ENCODE measurements around the gene MACIR. TPM values are rescaled to one million over a fixed set of nuclear protein-coding genes. Genes with fewer than 3 reads are reported as not detected.

Gene MACIR
- total RNA-seq, 3 donors from 2014 or later, result 30.3 to 72.5 (median 67.9) TPM

DNA sequence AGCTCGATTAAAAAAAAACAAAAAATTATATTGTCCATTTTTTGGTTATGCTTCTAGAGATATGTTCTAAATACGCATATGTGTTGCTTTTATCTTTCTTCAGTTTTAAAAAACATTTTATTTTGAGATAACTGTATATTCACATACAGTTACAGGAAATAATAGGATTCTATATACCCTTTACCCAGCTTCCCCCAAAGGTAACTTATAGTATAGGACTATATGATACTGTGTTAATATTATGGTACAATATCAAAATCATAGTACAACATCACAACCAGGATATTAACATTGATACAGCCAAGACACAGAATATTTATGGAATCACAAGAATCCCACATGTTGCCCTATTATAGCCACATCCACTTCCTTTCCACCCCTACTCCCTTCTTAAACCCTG is 9.5 kb upstream of the MACIR start:
- TF ChIP-seq CTCF (IDR thresholded peaks at IDR 0.05), result no peak
- ATAC-seq, result no peak
- Histone ChIP-seq H3K4me1 (ENCODE audit: low read depth) (no peaks in the 10 kb centered on the region), H3K36me3 (ENCODE audit: low read depth) (no peaks in the 10 kb centered on the region), H3K4me3 (no peak overlapping the region), H3K9me3 (no peaks in the 10 kb centered on the region)
- intact Hi-C loops (cut with DNase I, micrococcal nuclease), result no loop called here
- no peak for DNase-seq

DNA sequence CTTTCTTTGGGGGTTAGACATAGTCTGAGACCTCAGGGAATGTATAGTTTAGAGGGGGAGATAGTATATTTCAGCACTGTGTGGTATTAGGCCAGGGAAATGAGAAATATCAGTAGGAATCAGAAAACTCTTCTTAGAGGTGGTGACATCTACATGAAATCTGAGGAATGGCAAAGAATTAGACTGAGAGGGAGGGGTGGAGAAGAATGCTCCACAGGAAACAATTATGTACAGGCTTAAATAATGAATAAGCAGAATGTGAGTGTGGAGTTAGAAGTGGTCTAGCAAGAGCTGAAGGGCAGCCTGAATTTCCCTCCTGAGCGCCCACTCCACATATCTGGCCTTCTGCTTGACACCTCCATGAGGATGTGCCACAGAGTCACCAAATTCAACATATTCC is 3.6 kb upstream of the MACIR start:
- H3K4me3 ChIP-seq, result no peak overlapping the region
- H3K9me3 ChIP-seq, result no peaks in the 10 kb centered on the region
- no peaks in the 10 kb centered on the region for H3K4me1 ChIP-seq (ENCODE audit: low read depth)
- no peak for ATAC-seq
- intact Hi-C loops (cut with DNase I, micrococcal nuclease), result no loop called here
- DNase-seq, result no peak
- no peaks in the 10 kb centered on the region for H3K36me3 ChIP-seq (ENCODE audit: low read depth)
- TF ChIP-seq CTCF (IDR thresholded peaks at IDR 0.05), result no peak

DNA sequence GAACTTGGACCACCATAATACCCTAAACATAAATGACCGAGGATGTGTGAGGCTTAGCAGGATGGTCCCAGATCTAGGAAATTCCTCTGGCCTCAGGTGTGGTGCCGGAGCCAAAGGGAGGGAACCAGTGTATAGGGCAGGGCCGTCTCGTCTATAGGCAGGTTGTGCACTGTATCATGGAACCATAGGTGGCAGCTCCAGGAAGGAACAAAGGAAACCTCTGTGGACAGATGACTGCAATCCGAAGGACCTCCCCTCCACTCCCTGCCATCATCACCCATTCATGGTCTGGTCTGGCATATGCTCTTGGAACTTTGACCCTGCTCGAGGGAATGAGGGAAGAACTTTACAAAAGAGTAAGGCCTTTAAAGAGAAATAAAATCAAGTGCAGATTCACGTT is 2.9 kb upstream of the MACIR start:
- Histone ChIP-seq H3K4me1 (ENCODE audit: low read depth) (peaks cover 2% of the 10 kb centered on the region), H3K9me3 (no peaks in the 10 kb centered on the region), H3K4me3 (no peak overlapping the region), H3K36me3 (ENCODE audit: low read depth) (no peaks in the 10 kb centered on the region)
- no peak for TF ChIP-seq CTCF (IDR thresholded peaks at IDR 0.05)
- intact Hi-C loops (cut with DNase I, micrococcal nuclease), result no loop called here
- DNase-seq (peak in 2 of 3 donors; percentile 55 to 62), ATAC-seq (peak; percentile 44)

- no peaks in the 10 kb centered on the region for H3K36me3 ChIP-seq (ENCODE audit: low read depth)
- H3K4me1 ChIP-seq (ENCODE audit: low read depth), result peaks cover 7% of the 10 kb centered on the region
- H3K4me3 ChIP-seq, result no peak overlapping the region
- ATAC-seq (no peak), DNase-seq (no peak)
- TF ChIP-seq CTCF (IDR thresholded peaks at IDR 0.05), result no peak
- H3K9me3 ChIP-seq, result no peaks in the 10 kb centered on the region
- intact Hi-C loops (cut with DNase I, micrococcal nuclease), result no loop called here
Measured at GRCh38 chr5:103256178-103256577, 2.4 kb upstream of the MACIR start.

GRCh38 chr5:103258957-103259704 is 568 bp downstream of the MACIR start:
- intact Hi-C loops (cut with DNase I, micrococcal nuclease), result no loop called here
- ATAC-seq, result peak; percentile 58
- Histone ChIP-seq H3K9me3 (no peaks in the 10 kb centered on the region), H3K4me3 (peak overlapping the region; percentile 79), H3K4me1 (ENCODE audit: low read depth) (peaks cover 9% of the 10 kb centered on the region), H3K36me3 (ENCODE audit: low read depth) (no peaks in the 10 kb centered on the region)
- peak; percentile 67 to 85 (median 82) for DNase-seq
- TF ChIP-seq CTCF (IDR thresholded peaks at IDR 0.05), result no peak
